Measurements from ENCODE around the gene SLX9. TPM values are rescaled to one million over a fixed set of nuclear protein-coding genes. Genes with fewer than 3 reads are reported as not detected.
"Not testable (repeated sequence)": the region's sequence is repeated elsewhere in the genome, so short reads cannot be mapped to it uniquely, and the experiment has no call there.

Gene SLX9
- total RNA-seq, 1 experiment from 2014 or later = 74.3 TPM

GRCh38 chr21:44976556-44977393 lies 36.9 kb downstream of the SLX9 start:
- not testable (repeated sequence) for H3K27ac ChIP-seq (ENCODE audit: insufficient read length, low read depth, low read length); H2AK5ac ChIP-seq (ENCODE audit: insufficient read length, low read length); H3K9me3 Mint-ChIP-seq; H3K27me3 Mint-ChIP-seq (ENCODE audit: low read depth); H3K23ac ChIP-seq (ENCODE audit: insufficient read length, low read depth, low read length); H3K9ac ChIP-seq (ENCODE audit: extremely low read depth, insufficient read length, low read length); H3K4me1 Mint-ChIP-seq; H2BK120ac ChIP-seq (ENCODE audit: low read depth, low read length, poor library complexity, severe bottlenecking); H4K5ac ChIP-seq (ENCODE audit: insufficient read length, low read depth, low read length); DNase-seq; H2BK15ac ChIP-seq (ENCODE audit: low read depth, low read length); H3K4me3 Mint-ChIP-seq; H3K23me2 ChIP-seq (ENCODE audit: insufficient read length, low read depth, low read length, poor library complexity, severe bottlenecking); H3K79me1 ChIP-seq (ENCODE audit: insufficient read depth, low read depth, low read length, poor library complexity, severe bottlenecking); H4K8ac ChIP-seq (replicated peaks; ENCODE audit: insufficient read length, low read depth, low read length); H4K91ac ChIP-seq (ENCODE audit: insufficient read length, low read depth, low read length); H3K4ac ChIP-seq (ENCODE audit: low read depth, low read length); H2BK12ac ChIP-seq (ENCODE audit: insufficient read length, low read depth, low read length); H3K18ac ChIP-seq (ENCODE audit: insufficient read length, low read depth, low read length); H3K9me3 ChIP-seq (ENCODE audit: control insufficient read depth, low read depth, low read length); H3T11ph ChIP-seq (ENCODE audit: low read length); H2AFZ ChIP-seq (ENCODE audit: low read length); H3K27ac Mint-ChIP-seq; H3K14ac ChIP-seq (ENCODE audit: insufficient read depth, low read length); H3K27me3 ChIP-seq (ENCODE audit: insufficient read depth, low read length); H2BK5ac ChIP-seq (ENCODE audit: insufficient read length, low read length); H2BK20ac ChIP-seq (ENCODE audit: low read depth, low read length, poor library complexity, severe bottlenecking); H3K79me2 ChIP-seq (ENCODE audit: insufficient read depth, low read length); H3K4me1 ChIP-seq (ENCODE audit: insufficient read depth, low read length); H4K20me1 ChIP-seq (ENCODE audit: control insufficient read depth, insufficient read depth, insufficient read length); H3K56ac ChIP-seq (ENCODE audit: insufficient read length, low read depth, low read length); H3K4me2 ChIP-seq (ENCODE audit: insufficient read depth, insufficient read length, low read length)
- H3K36me3 Mint-ChIP-seq (ENCODE audit: insufficient read depth in 1 of 3, low read depth in 3 of 3) = peaks cover 6 to 33% (median 17%) of the 10 kb centered on the region in 3 experiments
- WGBS (ENCODE audit: extremely low coverage, insufficient read length, low lambda C conversion rate) = no CpG with 5 or more reads among the region's 25 CpGs
- TF ChIP-seq CTCF (conservative IDR thresholded peaks at IDR 0.05) = peak; percentile 50
